HG03066 (cell line): Measurements from ENCODE around the gene FUT7.

ENCODE experiments used
- ATAC-seq: cut with Tn5 transposase; IDR thresholded peaks from one replicate; pipeline ENCODE4 v1.9.1; 2021; ENCODE audit warnings: low read depth; ENCODE audit not compliant: unreplicated experiment

FUT7 gene

GRCh38 chr9:137050570-137050969 is 18.7 kb upstream of the FUT7 start:
- ATAC-seq = no peak

GRCh38 chr9:137049544-137050449 is 17.9 kb upstream of the FUT7 start:
- no peak for ATAC-seq

DNA sequence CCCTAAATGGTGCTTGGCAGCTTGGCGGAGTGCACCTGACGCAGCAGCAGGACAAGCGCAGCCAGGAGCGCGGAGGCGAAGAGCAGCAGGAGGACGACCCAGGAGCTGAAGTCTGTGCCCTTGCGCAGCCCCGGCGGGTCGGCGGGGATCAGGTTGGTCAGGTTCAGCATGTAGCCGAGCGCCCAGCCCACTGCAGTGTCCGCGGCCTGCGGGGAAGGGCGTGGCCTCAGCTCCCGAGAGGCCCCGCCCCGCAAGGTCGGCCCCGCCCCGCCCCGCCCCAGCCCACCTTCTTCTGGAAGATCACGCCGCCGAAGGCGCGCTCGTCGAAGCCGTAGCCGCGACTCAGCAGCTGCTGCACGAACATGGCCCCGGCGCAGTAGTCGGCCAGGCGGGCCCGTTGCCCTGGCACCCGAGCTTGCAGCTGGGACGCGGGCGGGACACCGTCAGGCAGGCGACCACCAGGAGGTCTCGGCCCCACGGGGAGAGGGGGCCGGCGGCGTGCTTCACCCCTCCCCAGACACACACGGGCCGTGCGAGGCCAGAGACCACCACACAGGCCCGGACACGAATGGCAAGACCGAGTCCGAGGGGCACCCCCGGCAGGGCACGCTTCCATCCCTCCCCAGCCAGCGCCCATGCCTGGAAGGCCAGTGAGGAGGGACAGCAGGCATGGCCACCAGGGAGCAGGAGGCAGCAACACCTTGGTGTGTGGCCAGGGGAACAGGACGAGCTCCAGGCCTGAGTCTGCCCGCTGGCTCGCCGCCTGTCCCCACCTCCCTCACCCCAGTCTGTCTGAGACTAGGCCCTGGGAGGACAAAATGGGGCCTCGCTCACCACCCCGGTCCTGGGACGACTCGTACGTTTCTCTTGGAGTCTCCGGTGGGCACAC is 17.0 kb upstream of the FUT7 start:
- no peak for ATAC-seq

DNA sequence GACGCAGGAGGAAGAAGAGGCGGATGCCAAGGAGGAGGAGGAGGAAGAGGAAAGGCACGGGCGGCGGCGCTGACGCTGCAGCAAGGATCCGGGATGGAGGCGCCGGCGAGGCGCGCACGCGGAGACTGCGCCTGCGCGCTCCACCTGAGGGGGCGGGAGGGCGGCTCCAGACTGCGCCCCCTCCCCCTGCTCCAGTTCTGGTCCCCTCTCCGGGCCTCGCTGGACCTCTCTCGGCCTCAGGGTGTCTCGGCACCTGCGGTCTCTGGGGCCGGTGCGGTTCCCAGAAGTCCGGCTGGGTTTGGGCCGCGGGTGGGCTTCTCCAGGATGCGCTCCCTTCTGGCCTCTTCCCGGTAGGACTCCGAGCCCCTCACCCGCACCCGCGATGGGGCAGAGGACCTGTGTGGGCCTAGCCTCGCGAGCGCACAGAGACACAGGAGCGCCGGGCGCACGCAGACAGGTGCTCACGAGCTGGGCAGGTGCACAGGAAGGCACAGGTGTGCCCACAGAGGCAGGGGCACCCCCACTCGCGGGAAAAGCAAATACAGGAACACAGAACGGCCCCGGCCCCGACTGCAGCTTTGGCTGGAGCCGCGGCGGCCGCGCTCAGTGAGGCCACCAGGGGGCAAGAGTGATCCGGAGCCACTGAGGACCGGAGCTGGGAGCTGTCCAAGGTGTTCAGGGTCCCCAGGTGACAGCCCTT is 14.3 kb upstream of the FUT7 start, which contains the start of gene NPDC1:
NPDC1 (minus strand) TSS at position 90 of the 700 bp plus-strand sequence. CDS start 188 bp downstream, outside the sequence.
- ATAC-seq = peak; percentile 54

- no peak for ATAC-seq
These were observed 13.6 kb upstream of the FUT7 start for GRCh38 chr9:137045294-137046087.

- ATAC-seq = no peak
These were observed 12.8 kb upstream of the FUT7 start for GRCh38 chr9:137044502-137045177.

DNA sequence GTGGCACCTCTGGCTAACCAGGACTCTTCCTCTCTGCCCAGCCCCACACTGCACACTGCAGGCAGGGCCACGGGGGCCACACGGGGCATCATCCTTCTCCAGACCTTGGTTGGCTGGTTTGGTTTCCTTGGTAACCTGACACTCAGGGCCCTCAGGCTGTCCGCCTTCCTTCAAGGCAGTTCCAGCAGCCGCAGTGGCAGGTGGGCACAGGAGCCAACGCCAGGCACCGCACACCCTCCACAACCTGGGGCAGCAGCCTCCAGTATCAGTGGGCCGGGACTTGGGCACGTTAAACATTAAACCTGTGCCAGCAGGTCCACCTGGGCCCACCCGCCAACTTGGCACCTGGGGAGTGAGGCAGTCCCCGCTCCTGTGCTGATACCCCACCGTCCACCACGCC is 12.1 kb upstream of the FUT7 start:
- no peak for ATAC-seq

GRCh38 chr9:137042751-137043727 is 11.2 kb upstream of the FUT7 start:
- no peak for ATAC-seq

- no peak for ATAC-seq
These were observed 9.2 kb upstream of the FUT7 start for GRCh38 chr9:137041124-137041523.

DNA sequence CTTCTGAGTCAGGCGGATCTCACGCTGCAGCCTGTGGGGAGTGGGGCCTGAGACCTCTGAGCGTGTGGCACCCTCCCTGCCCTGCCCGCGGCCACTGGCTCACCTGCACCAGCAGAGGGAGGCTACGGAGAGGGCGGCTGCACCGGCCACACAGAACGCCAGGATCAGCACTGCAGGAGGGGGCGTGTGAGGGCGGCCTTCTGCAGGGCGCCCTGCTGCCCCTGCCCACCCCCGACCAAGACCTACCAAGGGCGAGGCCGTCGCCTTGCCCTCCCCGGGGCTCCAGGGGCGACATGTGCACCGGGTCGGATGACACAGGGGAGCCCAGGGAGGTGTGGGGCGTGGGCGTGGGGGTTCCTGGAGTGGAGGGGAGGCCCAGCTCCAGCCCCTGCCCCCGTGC is 8.7 kb upstream of the FUT7 start:
- ATAC-seq = no peak

GRCh38 chr9:137039611-137040366 is 7.9 kb upstream of the FUT7 start:
- ATAC-seq = no peak

DNA sequence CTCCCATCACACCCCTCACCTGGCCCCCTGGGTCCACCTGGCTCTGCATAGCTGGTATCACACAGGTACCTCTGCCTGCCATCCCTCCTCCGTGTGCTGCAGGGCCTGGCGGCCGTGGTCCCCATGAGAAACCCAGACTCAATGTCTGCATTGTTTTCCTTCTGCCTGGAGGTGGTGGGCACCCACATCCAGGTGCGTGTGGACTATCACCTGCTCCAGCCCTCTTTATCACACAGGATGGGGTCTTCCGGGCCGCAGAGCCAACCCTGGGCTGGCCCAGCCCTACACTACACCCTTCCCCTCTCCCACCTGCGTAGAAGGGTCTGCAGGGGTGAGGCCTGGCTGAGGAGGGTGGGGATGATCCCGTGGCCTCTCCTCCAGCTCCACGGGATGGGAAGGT is 7.0 kb upstream of the FUT7 start:
- no peak for ATAC-seq

DNA sequence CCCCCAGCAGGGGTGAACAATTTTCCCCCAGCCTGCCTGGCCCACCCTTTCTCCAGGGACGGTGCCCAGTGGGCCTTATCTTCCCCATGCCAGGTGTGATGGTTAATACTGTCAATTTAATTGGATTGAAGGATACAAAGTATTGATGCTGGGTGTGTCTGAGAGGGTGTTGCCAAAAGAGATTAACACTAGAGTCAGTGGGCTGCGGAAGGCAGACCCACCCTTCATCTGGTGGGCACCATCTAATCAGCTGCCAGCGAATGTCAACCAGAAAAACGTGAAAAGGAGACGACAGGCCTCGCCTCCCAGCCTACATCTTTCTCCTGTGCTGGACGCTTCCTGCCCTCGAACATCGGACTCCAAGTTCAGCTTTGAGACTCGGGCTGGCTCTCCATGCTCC is 5.6 kb upstream of the FUT7 start:
- ATAC-seq = no peak

- ATAC-seq = no peak
These were observed 5.1 kb upstream of the FUT7 start for GRCh38 chr9:137037035-137037434.

DNA sequence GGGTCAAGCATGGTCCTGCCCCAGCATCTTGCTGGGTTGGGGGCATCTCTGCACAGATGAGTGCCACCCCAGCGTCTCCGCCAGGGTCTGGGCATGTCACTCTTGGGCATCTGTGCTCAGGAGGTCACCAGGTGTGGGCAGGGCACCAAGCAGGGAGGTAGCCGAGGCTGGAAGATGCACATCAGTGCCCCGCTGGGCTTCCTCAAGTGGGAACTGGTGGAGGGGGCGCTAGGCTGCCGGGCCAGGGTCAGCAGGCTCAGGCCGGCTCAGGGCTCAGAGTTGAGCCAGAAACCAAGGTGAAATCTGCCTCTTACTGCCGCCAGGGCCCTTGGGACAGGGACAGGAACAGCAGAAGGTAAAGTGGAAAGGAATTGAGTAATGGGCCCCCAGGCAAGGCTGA is 4.0 kb upstream of the FUT7 start:
- no peak for ATAC-seq

- ATAC-seq = no peak
These were observed 3.6 kb upstream of the FUT7 start for GRCh38 chr9:137035507-137035834.

DNA sequence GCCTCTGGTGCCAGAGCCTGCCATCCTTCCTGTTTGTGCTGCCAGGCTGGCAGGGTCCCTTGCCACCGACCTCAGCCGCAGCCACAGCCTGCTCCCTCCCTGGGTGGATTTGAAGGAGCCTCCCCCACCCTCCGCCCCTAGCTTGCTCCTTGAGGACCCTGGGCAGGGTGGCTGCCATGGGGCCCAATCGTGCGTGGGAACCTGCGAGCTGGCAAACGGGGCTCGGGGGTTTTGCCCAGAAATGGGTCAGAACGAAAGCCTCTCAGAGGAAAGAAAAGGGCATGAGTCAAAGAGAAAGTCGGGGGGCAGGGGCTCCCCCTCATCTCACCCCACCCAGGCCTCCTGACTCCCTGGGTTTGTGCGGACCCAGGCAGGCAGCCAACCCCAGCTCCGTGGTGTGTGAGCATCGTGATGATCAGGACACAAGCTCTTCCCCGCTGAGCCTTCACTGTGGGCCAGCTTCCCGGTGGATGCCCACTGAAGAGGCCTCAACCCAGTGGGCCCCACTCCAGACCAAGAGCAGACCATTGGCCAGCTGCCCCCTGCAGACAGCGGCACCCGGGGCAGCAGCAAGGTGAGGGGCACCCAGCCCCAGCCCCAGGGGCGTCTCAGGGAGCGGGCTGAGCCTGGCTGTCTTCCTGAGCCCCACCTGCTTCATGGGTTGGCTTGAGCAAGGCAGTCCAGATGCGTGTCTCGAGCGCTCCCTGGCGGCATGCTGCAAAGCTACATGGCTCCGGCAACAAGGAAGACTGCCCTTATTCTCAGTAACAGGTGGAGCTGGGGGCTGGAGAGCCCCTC is 3.0 kb upstream of the FUT7 start:
- no peak for ATAC-seq
